Mesendoderm (in vitro differentiated cells): ENCODE data around the gene ARHGAP6.

Experiments used
- DNase-seq: peaks from one replicate; pipeline ENCODE4 v3.0.0; 2013
- H2AK5ac ChIP-seq: 2 replicates; pipeline ENCODE4 v1.6.1; 2013; ENCODE audit warnings: low read length, inconsistent platforms
- H2BK120ac ChIP-seq: 2 replicates; pipeline ENCODE4 v1.6.1; 2013; ENCODE audit warnings: low read depth, mild to moderate bottlenecking, low read length, moderate library complexity, mixed read lengths
- H2BK15ac ChIP-seq: replicated peaks from 2 replicates; pipeline ENCODE4 v1.6.1; 2013; ENCODE audit warnings: low read depth, mild to moderate bottlenecking, moderate library complexity
- H2BK5ac ChIP-seq: 2 replicates; pipeline ENCODE4 v1.6.1; 2013; ENCODE audit warnings: low read length, inconsistent platforms
- H3K18ac ChIP-seq: 2 replicates; pipeline ENCODE4 v1.6.1; 2013; ENCODE audit warnings: mild to moderate bottlenecking, low read length, mixed read lengths
- H3K23ac ChIP-seq: one replicate; pipeline ENCODE4 v1.6.1; 2013; ENCODE audit warnings: low read length
- H3K27ac ChIP-seq: 2 replicates; pipeline ENCODE4 v1.5.1; 2013; ENCODE audit warnings: low read depth, mild to moderate bottlenecking, inconsistent platforms, low read length, moderate library complexity
- H3K27me3 ChIP-seq: 2 replicates; pipeline ENCODE4 v1.6.1; 2013; ENCODE audit warnings: low read length, control low read depth, mild to moderate bottlenecking, inconsistent platforms; ENCODE audit not compliant: insufficient read depth, poor library complexity
- H3K36me3 ChIP-seq: 2 replicates; pipeline ENCODE4 v1.6.1; 2013; ENCODE audit warnings: low read length, inconsistent platforms; ENCODE audit not compliant: control insufficient read depth, insufficient read depth
- H3K4ac ChIP-seq: one replicate; pipeline ENCODE4 v1.6.1; 2013; ENCODE audit warnings: low read depth, mild to moderate bottlenecking, low read length, moderate library complexity
- H3K4me1 ChIP-seq: 2 replicates; pipeline ENCODE4 v1.6.1; 2013; ENCODE audit warnings: low read depth, low read length, inconsistent platforms; ENCODE audit not compliant: control insufficient read depth
- H3K4me2 ChIP-seq: 2 replicates; pipeline ENCODE4 v1.6.1; 2013; ENCODE audit warnings: low read length
- H3K4me3 ChIP-seq: 2 replicates; pipeline ENCODE4 v1.5.1; 2013; ENCODE audit warnings: mild to moderate bottlenecking, low read length
- H3K56ac ChIP-seq: one replicate; pipeline ENCODE4 v1.6.1; 2013; ENCODE audit warnings: low read length
- H3K79me1 ChIP-seq: 2 replicates; pipeline ENCODE4 v1.6.1; 2013; ENCODE audit warnings: low read length, inconsistent platforms
- H3K79me2 ChIP-seq: 2 replicates; pipeline ENCODE4 v1.6.1; 2013; ENCODE audit warnings: mild to moderate bottlenecking, low read length; ENCODE audit not compliant: control insufficient read depth, insufficient read depth
- H3K9ac ChIP-seq: 2 replicates; pipeline ENCODE4 v1.6.1; 2013; ENCODE audit warnings: low read length, inconsistent platforms
- H4K5ac ChIP-seq: one replicate; pipeline ENCODE4 v1.6.1; 2013; ENCODE audit warnings: low read length
- H4K8ac ChIP-seq: one replicate; pipeline ENCODE4 v1.6.1; 2013; ENCODE audit warnings: low read depth, mild to moderate bottlenecking, control low read depth, low read length, moderate library complexity
- WGBS: extraction: QIAGEN DNeasy Blood & Tissue Kit; methylation state at CpG from one replicate; pipeline ENCODE4 v1.1.7; 2013; ENCODE audit warnings: low lambda C conversion rate, missing lambda C conversion rate; ENCODE audit not compliant: insufficient coverage; ENCODE audit errors: extremely low coverage; 5-methylcytosine and 5-hydroxymethylcytosine counted together

ARHGAP6 gene

DNA sequence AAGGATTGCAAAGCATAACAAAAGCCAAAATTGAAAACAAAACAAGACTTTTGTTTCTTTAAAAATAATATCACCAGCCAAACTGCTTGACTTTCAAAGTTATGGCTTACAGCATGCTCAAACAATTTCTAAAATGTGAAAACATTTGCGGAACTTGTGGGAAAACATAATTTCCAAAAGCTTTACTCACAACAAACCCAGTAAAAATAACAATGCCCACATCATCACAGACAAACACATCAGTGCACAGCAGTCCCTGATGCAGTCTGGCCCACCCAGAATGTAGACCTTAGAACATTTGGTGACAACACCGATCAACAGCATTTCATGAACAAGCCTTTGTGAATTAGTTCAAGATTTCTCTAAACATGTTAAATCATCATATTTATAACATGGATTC lies 98.9 kb downstream of the ARHGAP6 start:
- H3K9ac ChIP-seq: no peak overlapping the region
- H2AK5ac ChIP-seq: no peak overlapping the region
- no peaks in the 10 kb centered on the region for H3K27me3 ChIP-seq
- H3K27ac ChIP-seq: no peak overlapping the region
- no peak overlapping the region for H3K4me2 ChIP-seq
- H3K79me1 ChIP-seq: no peaks in the 10 kb centered on the region
- no peak overlapping the region for H4K5ac ChIP-seq
- no peaks in the 10 kb centered on the region for H3K36me3 ChIP-seq
- no peak overlapping the region for H3K56ac ChIP-seq
- no peak overlapping the region for H2BK15ac ChIP-seq
- H3K23ac ChIP-seq: no peak overlapping the region
- no peak overlapping the region for H4K8ac ChIP-seq
- WGBS: no CpG with 5 or more reads among the region's 2 CpGs
- no peak overlapping the region for H2BK120ac ChIP-seq
- H3K4me3 ChIP-seq: no peak overlapping the region
- DNase-seq: no peak
- no peak overlapping the region for H2BK5ac ChIP-seq
- H3K79me2 ChIP-seq: no peaks in the 10 kb centered on the region
- no peak overlapping the region for H3K18ac ChIP-seq
- no peak overlapping the region for H3K4ac ChIP-seq
- H3K4me1 ChIP-seq: no peaks in the 10 kb centered on the region

DNA sequence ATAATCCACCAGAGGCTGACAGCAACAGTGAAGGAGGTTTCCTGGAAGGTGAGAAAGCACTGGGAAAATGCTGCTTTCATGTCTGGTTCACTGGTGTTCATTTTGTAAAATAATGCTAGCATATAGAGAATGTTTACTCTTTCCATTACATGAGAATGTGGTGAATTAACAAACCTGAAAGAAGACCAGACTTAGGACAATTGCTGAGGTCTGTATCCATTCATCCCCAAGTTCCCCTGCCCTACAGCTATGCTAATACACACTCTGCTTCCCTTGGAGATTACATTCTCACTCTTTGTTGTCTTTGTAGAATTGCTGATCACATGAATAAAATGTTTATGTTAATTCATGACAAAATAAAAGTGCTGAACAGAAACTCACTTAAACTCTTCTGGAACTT lies 99.5 kb downstream of the ARHGAP6 start:
- H2AK5ac ChIP-seq: no peak overlapping the region
- H3K4me3 ChIP-seq: no peak overlapping the region
- H3K27ac ChIP-seq: no peak overlapping the region
- no peak overlapping the region for H2BK120ac ChIP-seq
- no peak overlapping the region for H3K4me2 ChIP-seq
- DNase-seq: peak; percentile 9
- H3K4ac ChIP-seq: no peak overlapping the region
- no peaks in the 10 kb centered on the region for H3K79me2 ChIP-seq
- no peaks in the 10 kb centered on the region for H3K4me1 ChIP-seq
- H4K5ac ChIP-seq: no peak overlapping the region
- no peak overlapping the region for H3K18ac ChIP-seq
- H3K79me1 ChIP-seq: no peaks in the 10 kb centered on the region
- no peaks in the 10 kb centered on the region for H3K27me3 ChIP-seq
- no peak overlapping the region for H4K8ac ChIP-seq
- H3K56ac ChIP-seq: no peak overlapping the region
- H3K9ac ChIP-seq: no peak overlapping the region
- no peaks in the 10 kb centered on the region for H3K36me3 ChIP-seq
- H2BK5ac ChIP-seq: no peak overlapping the region
- H3K23ac ChIP-seq: no peak overlapping the region
- no peak overlapping the region for H2BK15ac ChIP-seq

DNA sequence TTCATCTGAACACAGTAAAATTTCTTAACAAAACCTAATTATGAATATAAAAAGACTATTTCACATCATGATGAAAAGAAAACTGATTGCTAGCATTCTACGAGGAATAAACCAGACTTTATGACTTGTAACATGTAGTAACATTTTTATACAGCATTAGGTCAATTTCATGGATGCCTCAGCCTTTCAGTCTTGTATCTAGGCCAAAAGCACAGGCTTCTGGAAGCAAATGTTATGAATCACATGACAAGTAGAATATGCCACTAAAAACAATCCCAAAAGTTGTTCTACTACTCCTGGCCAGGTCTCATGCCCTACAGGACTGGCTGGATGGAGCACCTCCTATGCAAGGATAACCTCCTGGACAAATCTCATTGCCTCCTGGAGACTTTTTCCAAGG lies 101.2 kb downstream of the ARHGAP6 start:
- no peak overlapping the region for H3K18ac ChIP-seq
- no peak overlapping the region for H2BK15ac ChIP-seq
- DNase-seq: no peak
- no peak overlapping the region for H3K4me2 ChIP-seq
- no peak overlapping the region for H3K56ac ChIP-seq
- no peak overlapping the region for H4K5ac ChIP-seq
- H2BK120ac ChIP-seq: no peak overlapping the region
- no peaks in the 10 kb centered on the region for H3K36me3 ChIP-seq
- H3K79me2 ChIP-seq: no peaks in the 10 kb centered on the region
- H3K79me1 ChIP-seq: no peaks in the 10 kb centered on the region
- H3K4me3 ChIP-seq: no peak overlapping the region
- H3K4me1 ChIP-seq: no peaks in the 10 kb centered on the region
- no CpG with 5 or more reads among the region's 1 CpG for WGBS
- H3K23ac ChIP-seq: no peak overlapping the region
- no peak overlapping the region for H4K8ac ChIP-seq
- H2AK5ac ChIP-seq: no peak overlapping the region
- no peak overlapping the region for H3K4ac ChIP-seq
- no peaks in the 10 kb centered on the region for H3K27me3 ChIP-seq
- H3K27ac ChIP-seq: no peak overlapping the region
- no peak overlapping the region for H2BK5ac ChIP-seq
- no peak overlapping the region for H3K9ac ChIP-seq

DNA sequence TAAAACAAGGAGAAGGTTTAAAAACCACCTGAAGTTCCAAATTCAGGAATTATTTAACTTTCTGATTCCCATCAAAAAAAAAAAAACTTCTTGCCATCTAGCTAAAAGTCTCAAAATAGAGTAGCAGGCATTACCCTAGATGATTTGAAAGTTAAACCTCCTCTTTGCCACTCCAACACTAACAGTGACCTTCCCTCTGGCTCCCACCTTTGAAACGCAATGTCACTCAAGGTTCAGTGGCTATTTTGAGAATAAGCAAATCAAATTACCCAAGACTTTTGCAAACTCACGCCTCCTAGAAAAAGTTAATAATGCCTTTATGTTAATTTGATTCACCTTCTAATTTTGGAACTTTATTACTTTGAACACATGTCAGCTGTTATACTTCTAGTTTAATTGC lies 103.2 kb downstream of the ARHGAP6 start:
- Histone ChIP-seq H4K5ac (no peak overlapping the region), H3K9ac (no peak overlapping the region), H3K4ac (no peak overlapping the region), H2BK15ac (no peak overlapping the region), H2BK120ac (no peak overlapping the region), H3K27ac (no peak overlapping the region), H3K4me2 (no peak overlapping the region), H2AK5ac (no peak overlapping the region), H3K27me3 (no peaks in the 10 kb centered on the region), H3K56ac (no peak overlapping the region), H3K36me3 (no peaks in the 10 kb centered on the region), H3K79me2 (no peaks in the 10 kb centered on the region), H3K18ac (no peak overlapping the region), H4K8ac (no peak overlapping the region), H3K23ac (no peak overlapping the region), H3K79me1 (no peaks in the 10 kb centered on the region), H3K4me3 (no peak overlapping the region), H2BK5ac (no peak overlapping the region), H3K4me1 (no peaks in the 10 kb centered on the region)
- DNase-seq: no peak
- no CpG with 5 or more reads among the region's 2 CpGs for WGBS

DNA sequence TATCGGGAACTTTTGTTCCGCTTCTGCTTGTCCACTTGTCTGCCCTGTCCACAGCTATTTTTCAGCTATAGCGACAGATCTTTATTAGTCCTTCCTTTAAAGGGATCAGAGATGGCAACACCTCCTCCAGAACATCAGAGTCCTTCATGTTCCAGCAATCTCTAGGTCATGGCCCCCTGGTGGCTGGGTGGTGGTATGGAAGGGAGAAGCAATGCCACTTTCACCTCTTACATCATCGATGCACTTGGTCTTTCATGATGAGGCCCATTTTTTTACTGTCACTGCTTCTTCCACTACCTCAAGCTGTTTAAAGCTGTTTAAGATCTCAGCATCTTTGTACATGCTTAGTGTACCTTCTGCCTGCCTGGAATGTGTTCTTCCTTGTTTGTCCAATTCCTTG lies 106.7 kb downstream of the ARHGAP6 start:
- no peak overlapping the region for H3K56ac ChIP-seq
- H3K79me2 ChIP-seq: no peaks in the 10 kb centered on the region
- H3K23ac ChIP-seq: no peak overlapping the region
- no peak overlapping the region for H3K9ac ChIP-seq
- WGBS: no CpG with 5 or more reads among the region's 4 CpGs
- no peaks in the 10 kb centered on the region for H3K79me1 ChIP-seq
- no peak overlapping the region for H3K4ac ChIP-seq
- H2BK120ac ChIP-seq: no peak overlapping the region
- H3K36me3 ChIP-seq: no peaks in the 10 kb centered on the region
- no peak overlapping the region for H4K5ac ChIP-seq
- H2BK15ac ChIP-seq: no peak overlapping the region
- H3K4me1 ChIP-seq: no peaks in the 10 kb centered on the region
- no peak overlapping the region for H2BK5ac ChIP-seq
- peak; percentile 60 for DNase-seq
- no peak overlapping the region for H3K4me3 ChIP-seq
- no peak overlapping the region for H4K8ac ChIP-seq
- H3K18ac ChIP-seq: no peak overlapping the region
- no peak overlapping the region for H3K4me2 ChIP-seq
- H3K27me3 ChIP-seq: no peaks in the 10 kb centered on the region
- no peak overlapping the region for H3K27ac ChIP-seq
- no peak overlapping the region for H2AK5ac ChIP-seq

DNA sequence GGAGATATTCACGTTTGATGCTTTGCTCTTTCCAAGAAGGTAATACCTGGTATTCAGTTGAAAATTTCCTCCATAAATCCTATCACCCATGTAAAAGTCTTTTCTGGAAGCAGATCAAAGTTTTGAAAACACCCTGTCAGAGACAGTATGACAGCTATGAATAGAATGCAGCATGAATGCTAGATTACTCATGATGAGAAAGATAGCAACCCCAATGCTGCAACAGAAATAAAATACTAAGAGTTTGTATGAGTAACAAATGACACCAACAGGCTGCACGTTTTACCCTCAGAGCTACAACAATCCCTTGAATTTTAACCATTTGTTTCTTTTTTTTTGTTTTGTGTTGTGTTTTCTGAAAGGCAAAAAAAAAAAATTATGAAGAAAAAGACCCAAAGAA lies 108.6 kb downstream of the ARHGAP6 start:
- no CpG with 5 or more reads among the region's 2 CpGs for WGBS
- no peak overlapping the region for H3K4ac ChIP-seq
- H3K36me3 ChIP-seq: no peaks in the 10 kb centered on the region
- no peaks in the 10 kb centered on the region for H3K27me3 ChIP-seq
- no peak overlapping the region for H2BK120ac ChIP-seq
- H3K79me2 ChIP-seq: no peaks in the 10 kb centered on the region
- no peak overlapping the region for H3K4me2 ChIP-seq
- H3K27ac ChIP-seq: no peak overlapping the region
- no peak overlapping the region for H3K23ac ChIP-seq
- no peak overlapping the region for H4K5ac ChIP-seq
- H3K79me1 ChIP-seq: no peaks in the 10 kb centered on the region
- no peak overlapping the region for H4K8ac ChIP-seq
- no peak overlapping the region for H2AK5ac ChIP-seq
- H2BK5ac ChIP-seq: no peak overlapping the region
- H3K18ac ChIP-seq: no peak overlapping the region
- no peak overlapping the region for H3K4me3 ChIP-seq
- no peak for DNase-seq
- H2BK15ac ChIP-seq: no peak overlapping the region
- H3K4me1 ChIP-seq: no peaks in the 10 kb centered on the region
- no peak overlapping the region for H3K56ac ChIP-seq
- no peak overlapping the region for H3K9ac ChIP-seq
